Hematopoietic multipotent progenitor cell treated with erythropoietin and hydrocortisone succinate and interleukin-3 and kit ligand, for 17 days (in vitro differentiated cells): ENCODE results near the gene ZNF267.
"Not testable (repeated sequence)": the region's sequence is repeated elsewhere in the genome, so short reads cannot be mapped to it uniquely, and the experiment has no call there.

ENCODE experiments used
- DNase-seq: peaks from one replicate; pipeline ENCODE4 v3.0.0-alpha.2; 2015; ENCODE audit warnings: low spot score

The ZNF267 gene

DNA sequence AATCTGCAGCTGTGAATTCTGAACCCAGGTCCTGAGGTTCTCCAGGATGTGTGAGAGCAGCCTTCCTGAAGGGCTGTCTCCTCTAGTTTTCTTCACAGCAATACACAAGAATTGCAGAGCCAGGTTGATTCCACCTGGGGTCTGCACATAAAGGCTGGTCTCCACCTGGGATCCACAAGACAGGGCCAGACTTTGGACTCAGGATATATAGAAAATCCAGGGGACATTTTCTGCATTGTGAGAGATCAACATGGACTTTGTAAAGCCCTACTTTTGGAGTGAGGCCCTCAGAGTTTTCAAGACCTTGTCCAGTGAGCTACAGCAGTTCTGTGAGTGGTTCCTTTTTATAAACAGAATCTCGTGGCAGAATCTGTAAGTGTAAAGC, 6.3 kb downstream of the ZNF267 start:
- no peak for DNase-seq

DNA sequence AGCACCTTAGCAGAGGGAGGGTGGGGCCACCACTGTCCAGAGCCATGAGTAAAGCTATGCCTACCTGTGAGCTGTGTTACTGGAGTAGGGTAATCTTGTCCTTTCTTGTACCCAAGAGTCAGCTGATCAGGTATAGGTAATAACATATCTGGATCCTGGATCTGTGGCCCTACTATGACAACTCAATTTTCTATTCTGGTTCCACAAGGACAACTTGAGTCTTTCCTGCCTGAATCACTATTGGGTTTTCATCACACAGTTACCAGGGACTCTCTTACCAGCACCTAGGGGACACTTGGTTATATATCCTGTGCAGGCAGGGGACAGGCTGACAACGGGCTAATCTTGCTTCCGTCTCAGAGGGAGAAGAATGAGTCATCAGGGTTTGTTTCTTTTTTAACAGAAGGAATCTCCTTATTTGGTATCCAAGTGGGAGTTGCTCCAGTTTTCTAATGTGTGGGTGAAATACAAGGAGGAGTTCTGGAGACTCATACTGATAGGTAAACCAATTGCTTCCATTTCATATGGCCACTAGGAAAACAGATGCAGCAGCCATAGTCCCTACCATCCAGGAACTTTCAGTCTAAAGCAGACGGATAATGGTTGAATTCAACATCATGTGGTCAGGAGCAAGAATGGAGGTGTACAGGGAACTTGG, 6.8 kb downstream of the ZNF267 start:
- no peak for DNase-seq

DNA sequence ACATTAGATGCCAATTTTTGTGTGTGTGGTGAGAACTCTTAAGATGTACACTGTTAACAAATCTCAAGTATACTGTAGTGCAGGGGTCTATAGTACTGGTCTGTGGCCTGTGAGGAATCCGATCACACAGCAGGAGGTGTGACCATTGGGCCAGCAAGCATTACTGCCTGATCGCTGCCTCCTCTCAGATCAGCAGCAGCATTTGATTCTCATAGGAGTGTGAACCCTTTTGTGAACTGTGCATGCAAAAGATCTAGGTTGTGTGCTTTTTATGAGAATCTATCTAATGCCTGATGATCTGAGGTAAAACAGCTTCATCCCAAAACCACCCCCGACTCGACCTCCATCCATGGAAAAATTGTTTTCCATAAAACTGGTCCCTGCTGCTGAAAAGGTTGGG, 12.6 kb downstream of the ZNF267 start:
- DNase-seq: no peak

DNA sequence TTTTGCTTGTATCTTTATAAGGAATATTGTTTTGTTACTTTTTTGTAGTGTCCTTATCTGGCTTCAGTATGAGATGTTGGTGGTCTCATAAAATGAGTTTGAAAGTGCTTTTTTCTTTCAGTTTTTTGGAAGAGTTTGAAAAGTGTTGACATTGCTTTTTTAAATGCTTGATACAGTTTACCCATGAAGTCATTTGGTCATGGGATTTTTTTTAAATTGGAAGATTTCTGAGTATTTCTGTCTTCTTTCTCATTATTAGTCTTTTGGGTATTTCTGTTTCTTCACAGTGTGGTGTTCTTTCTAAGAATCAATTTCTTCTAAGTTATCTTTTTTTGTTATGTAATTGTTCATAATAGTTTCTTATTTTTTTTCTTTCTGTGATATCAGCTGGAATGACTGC, 15.1 kb downstream of the ZNF267 start:
- no peak for DNase-seq

DNA sequence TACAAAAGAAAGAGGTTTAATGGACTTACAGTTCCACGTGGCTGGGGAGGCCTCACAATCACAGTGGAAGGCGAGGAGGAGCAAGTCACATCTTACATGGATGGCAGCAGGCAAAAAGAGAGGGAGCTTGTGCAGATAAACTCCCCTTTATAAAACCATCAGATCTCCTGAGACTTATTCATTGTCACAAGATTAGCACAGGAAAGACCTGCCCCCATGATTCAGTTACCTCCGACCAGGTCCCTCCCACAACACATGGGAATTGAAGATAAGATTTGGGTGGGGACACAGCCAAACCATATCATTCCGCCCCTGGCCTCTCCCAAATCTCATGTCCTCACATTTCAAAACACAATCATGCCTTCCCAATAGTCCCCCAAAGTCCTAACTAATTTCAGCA, 18.5 kb downstream of the ZNF267 start:
- DNase-seq: not testable (repeated sequence)

DNA sequence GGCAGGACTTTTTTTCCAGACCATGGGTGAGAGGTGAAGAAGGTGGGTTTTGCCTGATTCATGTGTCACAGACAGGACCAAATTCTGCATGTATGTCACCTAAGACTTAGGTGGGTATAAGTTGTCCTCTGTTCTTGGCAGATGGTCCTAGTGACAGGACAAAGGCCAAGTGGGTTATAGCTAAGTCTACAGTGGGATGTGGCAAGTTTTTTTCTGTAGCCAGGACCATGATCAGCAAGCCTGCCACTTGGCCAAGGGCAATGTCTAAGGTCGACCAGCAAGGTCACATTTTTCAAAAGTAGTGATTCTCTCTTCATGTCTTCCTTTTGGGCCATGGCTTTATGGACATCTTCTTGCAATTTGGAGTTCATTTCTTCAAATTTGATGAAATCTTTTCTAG, 20.2 kb downstream of the ZNF267 start:
- no peak for DNase-seq

DNA sequence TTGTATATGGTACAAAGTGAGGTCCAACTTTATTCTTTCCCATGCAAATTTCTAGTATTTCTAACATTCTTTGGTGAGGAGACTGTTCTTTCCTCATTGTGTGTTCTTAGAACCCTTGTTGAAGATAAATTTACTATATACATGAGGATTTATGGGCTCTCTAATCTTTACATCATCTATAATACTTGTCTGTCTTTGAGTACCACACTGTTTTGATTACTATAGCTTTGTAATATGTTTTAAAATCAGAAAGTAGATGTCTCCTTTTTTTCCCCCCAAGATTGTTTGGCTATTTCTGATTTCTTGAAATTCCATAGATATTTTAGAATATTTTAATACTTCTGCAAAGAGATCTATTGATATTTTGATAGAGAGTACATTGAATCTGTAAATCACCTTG, 23.7 kb downstream of the ZNF267 start:
- no peak for DNase-seq

DNA sequence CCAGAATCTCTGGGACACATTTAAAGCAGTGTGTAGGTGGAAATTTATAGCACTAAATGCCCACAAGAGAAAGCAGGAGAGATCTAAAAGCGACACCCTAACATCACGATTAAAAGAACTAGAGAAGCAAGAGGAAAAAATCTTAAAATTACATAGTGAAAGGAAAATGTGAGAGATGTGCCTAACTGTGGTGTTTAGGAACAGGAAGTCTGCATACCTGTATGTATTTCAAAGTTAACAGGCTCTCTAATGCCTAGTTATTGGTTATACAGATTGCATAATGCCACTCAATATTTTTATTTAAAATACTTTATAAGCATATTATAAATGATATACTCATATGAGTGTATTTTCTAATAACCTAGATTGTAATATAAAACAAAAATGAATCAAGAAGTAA, 25.9 kb downstream of the ZNF267 start:
- DNase-seq: no peak

DNA sequence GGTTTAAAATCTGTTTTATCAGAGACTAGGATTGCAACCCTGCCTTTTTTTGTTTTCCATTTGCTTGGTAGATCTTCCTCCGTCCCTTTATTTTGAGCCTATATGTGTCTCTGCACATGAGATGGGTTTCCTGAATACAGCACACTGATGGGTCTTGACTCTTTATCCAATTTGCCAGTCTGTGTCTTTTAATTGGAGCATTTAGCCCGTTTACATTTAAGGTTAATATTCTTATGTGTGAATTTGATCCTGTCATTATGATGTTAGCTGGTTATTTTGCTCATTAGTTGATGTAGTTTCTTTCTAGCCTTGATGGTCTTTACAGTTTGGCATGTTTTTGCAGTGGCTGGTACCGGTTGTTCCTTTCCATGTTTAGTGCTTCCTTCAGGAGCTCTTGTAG, 31.0 kb downstream of the ZNF267 start:
- DNase-seq: not testable (repeated sequence)

DNA sequence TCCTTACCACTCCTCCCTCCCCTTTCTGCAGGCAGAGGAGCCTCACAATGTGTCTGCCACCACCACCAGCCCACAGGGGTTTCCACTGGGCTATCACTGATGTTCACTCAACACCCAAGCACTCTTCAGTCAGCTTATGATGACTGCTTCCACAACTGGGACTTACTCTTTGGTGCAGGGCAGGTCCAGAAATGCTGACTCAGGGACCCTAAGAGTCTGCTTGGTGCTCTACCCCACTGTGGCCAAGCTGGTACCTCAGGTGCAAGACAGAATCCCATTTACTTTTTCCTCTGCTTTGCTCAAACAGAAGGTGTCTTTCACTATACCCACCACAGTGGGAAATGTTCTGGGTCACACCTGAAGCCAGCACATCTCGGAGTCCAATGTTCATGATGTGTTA, 40.1 kb downstream of the ZNF267 start:
- no peak for DNase-seq

DNA sequence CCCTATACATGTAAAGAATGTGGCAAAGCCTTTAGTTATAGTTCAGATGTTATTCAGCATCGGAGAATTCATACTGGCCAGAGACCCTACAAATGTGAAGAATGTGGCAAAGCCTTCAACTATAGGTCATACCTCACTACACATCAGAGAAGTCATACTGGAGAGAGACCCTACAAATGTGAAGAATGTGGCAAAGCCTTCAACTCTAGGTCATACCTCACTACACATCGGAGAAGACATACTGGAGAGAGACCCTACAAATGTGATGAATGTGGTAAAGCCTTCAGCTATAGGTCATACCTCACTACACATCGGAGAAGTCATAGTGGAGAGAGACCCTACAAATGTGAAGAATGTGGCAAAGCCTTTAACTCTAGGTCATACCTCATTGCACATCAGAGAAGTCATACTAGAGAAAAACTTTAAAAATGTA, 42.5 kb downstream of the ZNF267 start:
- DNase-seq: no peak

DNA sequence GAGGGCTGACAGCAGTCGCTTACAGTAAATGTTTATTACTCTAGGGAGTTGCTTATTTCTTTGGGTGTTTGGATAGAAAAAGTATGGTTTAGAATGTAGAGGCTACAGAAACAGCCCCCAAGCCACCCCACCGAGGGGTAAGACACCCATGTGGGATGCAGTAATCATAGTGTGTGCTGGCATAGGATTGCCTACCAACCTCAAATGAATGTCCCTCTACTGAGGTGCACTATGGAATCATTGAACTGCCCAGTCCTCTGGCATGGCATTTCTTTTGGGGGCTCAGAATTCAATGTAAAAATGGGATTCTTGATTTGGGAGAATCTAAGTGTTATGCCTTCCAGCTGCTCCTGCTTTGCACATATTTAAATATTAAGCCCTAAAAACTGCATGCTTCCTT, 46.8 kb downstream of the ZNF267 start:
- DNase-seq: no peak

DNA sequence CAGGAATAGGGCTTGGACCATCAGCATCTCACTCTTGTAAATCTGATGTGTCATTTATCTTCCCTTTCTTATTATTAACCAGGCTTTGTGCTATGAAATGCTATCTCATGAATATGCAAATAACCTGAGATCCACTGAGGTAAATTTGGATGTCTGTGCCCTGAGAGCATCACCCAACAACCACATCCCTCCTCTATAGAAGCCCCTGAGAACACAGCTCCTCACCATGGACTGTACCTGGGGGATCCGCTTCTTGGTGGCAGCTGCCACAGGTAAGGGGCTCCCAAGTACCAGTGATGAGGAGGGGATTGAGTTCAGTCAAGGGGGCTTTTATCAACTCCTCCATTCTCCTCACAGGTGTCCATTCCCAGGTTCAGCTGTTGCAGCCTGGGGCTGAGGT, 78.2 kb downstream of the ZNF267 start:
- not testable (repeated sequence) for DNase-seq

DNA sequence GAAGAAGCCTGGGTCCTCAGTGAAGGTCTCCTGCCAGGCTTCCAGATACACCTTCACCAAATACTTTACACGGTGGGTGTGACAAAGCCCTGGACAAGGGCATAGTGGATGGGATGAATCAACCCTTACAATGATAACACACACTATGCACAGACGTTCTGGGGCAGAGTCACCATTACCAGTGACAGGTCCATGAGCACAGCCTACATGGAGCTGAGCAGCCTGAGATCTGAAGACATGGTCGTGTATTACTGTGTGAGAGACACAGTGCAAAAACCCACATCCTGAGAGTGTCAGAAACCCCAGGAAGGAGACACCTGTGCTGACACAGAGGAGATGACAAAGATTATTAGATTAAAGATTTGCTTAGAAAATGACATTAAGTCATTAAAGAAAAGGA, 78.6 kb downstream of the ZNF267 start:
- DNase-seq: not testable (repeated sequence)

DNA sequence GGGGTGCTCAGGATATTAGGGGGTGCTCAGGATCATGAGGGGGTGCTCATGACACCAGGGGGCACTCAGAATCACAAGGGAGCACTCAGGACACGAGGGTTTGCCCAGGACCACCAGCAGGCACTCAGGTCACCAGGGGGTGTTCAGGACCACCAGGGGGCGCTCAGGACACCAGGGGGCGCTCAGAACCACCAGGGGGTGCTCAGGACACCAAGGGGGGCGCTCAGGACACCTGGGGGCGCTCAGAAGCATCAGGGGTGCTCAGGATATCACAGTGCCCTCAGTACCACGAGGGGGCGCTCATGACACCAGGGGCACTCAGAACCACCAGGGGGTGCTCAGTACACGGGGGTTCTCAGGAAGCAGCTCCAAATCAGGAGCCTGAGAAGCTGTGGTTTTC, 82.6 kb downstream of the ZNF267 start:
- not testable (repeated sequence) for DNase-seq

DNA sequence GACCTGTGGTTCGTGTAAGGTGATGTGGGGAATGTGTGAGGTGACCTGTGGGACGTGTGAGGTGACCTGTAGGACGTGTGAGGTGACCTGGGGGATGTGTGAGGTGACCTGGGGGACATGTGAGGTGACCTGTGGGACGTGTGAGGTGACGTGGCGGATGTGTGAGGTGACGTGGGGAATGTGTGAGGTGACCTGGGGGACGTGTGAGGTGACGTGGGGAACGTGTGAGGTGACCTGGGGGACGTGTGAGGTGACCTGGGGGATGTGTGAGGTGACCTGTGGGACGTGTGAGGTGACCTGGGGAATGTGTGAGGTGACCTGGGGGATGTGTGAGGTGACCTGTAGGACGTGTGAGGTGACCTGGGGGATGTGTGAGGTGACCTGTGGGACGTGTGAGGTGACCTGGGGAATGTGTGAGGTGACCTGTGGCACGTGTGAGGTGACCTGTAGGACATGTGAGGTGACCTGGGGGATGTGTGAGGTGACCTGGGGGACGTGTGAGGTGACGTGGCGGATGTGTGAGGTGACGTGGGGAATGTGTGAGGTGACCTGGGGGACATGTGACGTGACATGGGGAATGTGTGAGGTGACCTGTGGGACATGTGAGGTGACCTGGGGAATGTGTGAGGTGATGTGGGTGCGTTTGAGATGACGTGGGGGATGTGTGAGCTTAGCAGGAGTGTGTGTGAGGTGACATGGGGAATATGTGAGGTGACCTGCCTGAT, 86.7 kb downstream of the ZNF267 start:
- not testable (repeated sequence) for DNase-seq
